ENCODE results near the gene MTPN.

DNA sequence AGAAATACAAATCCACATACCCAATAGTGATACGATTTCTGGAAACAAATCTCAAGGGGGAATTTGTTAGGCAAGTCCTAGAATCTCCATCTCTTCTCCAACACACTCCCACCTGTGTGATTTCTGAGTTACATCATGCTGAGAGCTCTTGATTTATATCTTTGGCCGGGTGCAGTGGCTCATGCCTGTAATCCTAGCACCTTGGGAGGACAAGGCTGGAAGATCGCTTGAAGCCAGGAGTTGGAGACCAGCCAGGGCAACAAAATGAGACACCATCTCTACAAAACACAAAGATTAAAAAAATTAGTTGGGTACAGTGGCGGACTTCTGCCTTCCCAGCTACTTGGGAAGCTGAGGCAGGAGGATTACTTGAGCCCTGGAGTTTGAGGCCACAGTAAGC, 1.5 kb upstream of the MTPN start:
- TF ChIP-seq, protein P1, sequence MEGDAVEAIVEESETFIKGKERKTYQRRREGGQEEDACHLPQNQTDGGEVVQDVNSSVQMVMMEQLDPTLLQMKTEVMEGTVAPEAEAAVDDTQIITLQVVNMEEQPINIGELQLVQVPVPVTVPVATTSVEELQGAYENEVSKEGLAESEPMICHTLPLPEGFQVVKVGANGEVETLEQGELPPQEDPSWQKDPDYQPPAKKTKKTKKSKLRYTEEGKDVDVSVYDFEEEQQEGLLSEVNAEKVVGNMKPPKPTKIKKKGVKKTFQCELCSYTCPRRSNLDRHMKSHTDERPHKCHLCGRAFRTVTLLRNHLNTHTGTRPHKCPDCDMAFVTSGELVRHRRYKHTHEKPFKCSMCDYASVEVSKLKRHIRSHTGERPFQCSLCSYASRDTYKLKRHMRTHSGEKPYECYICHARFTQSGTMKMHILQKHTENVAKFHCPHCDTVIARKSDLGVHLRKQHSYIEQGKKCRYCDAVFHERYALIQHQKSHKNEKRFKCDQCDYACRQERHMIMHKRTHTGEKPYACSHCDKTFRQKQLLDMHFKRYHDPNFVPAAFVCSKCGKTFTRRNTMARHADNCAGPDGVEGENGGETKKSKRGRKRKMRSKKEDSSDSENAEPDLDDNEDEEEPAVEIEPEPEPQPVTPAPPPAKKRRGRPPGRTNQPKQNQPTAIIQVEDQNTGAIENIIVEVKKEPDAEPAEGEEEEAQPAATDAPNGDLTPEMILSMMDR (IDR thresholded peaks at IDR 0.05) = no peak
- no peak for TF ChIP-seq POLR2A (IDR thresholded peaks at IDR 0.05)

Data from esophagus squamous epithelium (tissue), 4 donors.